Measurements from ENCODE around the gene GPR160. TPM values are rescaled to one million over a fixed set of nuclear protein-coding genes. Genes with fewer than 3 reads are reported as not detected.

GPR160 gene
- total and polyA plus RNA-seq, 8 donors = 0.58 to 70.1 (median 48.1) TPM

GRCh38 chr3:170044271-170044670, 6.5 kb downstream of the GPR160 start:
- intact Hi-C loops (cut with DNase I; ENCODE audit: low total_unique reads) = no loop called here
- DNase-seq = no peak
- Histone ChIP-seq H3K27me3 (no peaks in the 10 kb centered on the region), H3K4me1 (peaks cover 5 to 58% (median 48%) of the 10 kb centered on the region in 4 donors), H3K27ac (peak overlapping the region; percentile 77 to 96 (median 82)), H3K36me3 (no peaks in the 10 kb centered on the region), H3K9me3 (no peaks in the 10 kb centered on the region), H3K4me3 (peak overlapping the region in 1 of 4 donors; percentile 9)
- TF ChIP-seq POLR2AphosphoS5 (IDR thresholded peaks at IDR 0.05) (no peak), POLR2A (IDR thresholded peaks at IDR 0.05) (no peak), CTCF (IDR thresholded peaks at IDR 0.05) (no peak), EP300 (IDR thresholded peaks at IDR 0.05) (no peak)
- 89 to 95% (median 91%) methylated on average over 8 of the region's 8 CpGs for WGBS, 5 donors

- intact Hi-C loops (cut with DNase I; ENCODE audit: low total_unique reads) = no loop called here
- no peak for TF ChIP-seq EP300 (IDR thresholded peaks at IDR 0.05)
- TF ChIP-seq POLR2AphosphoS5 (IDR thresholded peaks at IDR 0.05) = peak in 1 of 3 donors; percentile 17
- TF ChIP-seq POLR2A (IDR thresholded peaks at IDR 0.05) = no peak
- no peak for TF ChIP-seq CTCF (IDR thresholded peaks at IDR 0.05)
- Histone ChIP-seq H3K9me3 (no peaks in the 10 kb centered on the region), H3K27me3 (no peaks in the 10 kb centered on the region), H3K27ac (peak overlapping the region; percentile 77 to 96 (median 82)), H3K4me1 (peaks cover 5 to 54% (median 46%) of the 10 kb centered on the region in 4 donors), H3K4me3 (peak overlapping the region in 1 of 4 donors; percentile 9), H3K36me3 (no peaks in the 10 kb centered on the region)
- WGBS, 5 donors = 32 to 44% (median 39%) methylated on average over 8 of the region's 8 CpGs
- DNase-seq = peak in 1 of 2 donors; percentile 58
Measured at GRCh38 chr3:170044795-170045244, 7.0 kb downstream of the GPR160 start.

- TF ChIP-seq CTCF (IDR thresholded peaks at IDR 0.05) (no peak), EP300 (IDR thresholded peaks at IDR 0.05) (no peak), POLR2AphosphoS5 (IDR thresholded peaks at IDR 0.05) (peak in 1 of 3 donors; percentile 41), POLR2A (IDR thresholded peaks at IDR 0.05) (no peak)
- DNase-seq = peak in 1 of 2 donors; percentile 69
- Histone ChIP-seq H3K9me3 (no peaks in the 10 kb centered on the region), H3K36me3 (no peaks in the 10 kb centered on the region), H3K27ac (peak overlapping the region; percentile 77 to 96 (median 82)), H3K4me1 (peaks cover 5 to 55% (median 36%) of the 10 kb centered on the region in 4 donors), H3K27me3 (no peaks in the 10 kb centered on the region), H3K4me3 (peak overlapping the region in 1 of 4 donors; percentile 19)
- 28 to 48% (median 38%) methylated on average over 4 to 5 of the region's 5 CpGs for WGBS, 5 donors
- intact Hi-C loops (cut with DNase I; ENCODE audit: low total_unique reads) = no loop called here
Measured at GRCh38 chr3:170046269-170047132, 8.7 kb downstream of the GPR160 start.

- DNase-seq = no peak
- intact Hi-C loops (cut with DNase I; ENCODE audit: low total_unique reads) = no loop called here
- 27 to 66% (median 50%) methylated on average over 3 of the region's 3 CpGs for WGBS, 5 donors
- Histone ChIP-seq H3K36me3 (no peaks in the 10 kb centered on the region), H3K4me1 (peaks cover 5 to 55% (median 36%) of the 10 kb centered on the region in 4 donors), H3K27me3 (no peaks in the 10 kb centered on the region), H3K4me3 (no peak overlapping the region), H3K9me3 (no peaks in the 10 kb centered on the region), H3K27ac (peak overlapping the region; percentile 77 to 95 (median 82))
- TF ChIP-seq EP300 (IDR thresholded peaks at IDR 0.05) = no peak
- no peak for TF ChIP-seq CTCF (IDR thresholded peaks at IDR 0.05)
- no peak for TF ChIP-seq POLR2A (IDR thresholded peaks at IDR 0.05)
- TF ChIP-seq POLR2AphosphoS5 (IDR thresholded peaks at IDR 0.05) = no peak
Measured at GRCh38 chr3:170047133-170047404, 9.3 kb downstream of the GPR160 start.

Data from stomach (tissue), 9 donors.